ENCODE data around the gene RMDN2.

RMDN2 gene

GRCh38 chr2:37925063-37925897 lies at the start of gene RMDN2:
Gene RMDN2, plus strand, starts transcription at chr2:37925287. Its CDS starts 3,991 bp downstream, at chr2:37929278.
- peak; percentile 94 for DNase-seq (ENCODE audit: low spot score)

DNA sequence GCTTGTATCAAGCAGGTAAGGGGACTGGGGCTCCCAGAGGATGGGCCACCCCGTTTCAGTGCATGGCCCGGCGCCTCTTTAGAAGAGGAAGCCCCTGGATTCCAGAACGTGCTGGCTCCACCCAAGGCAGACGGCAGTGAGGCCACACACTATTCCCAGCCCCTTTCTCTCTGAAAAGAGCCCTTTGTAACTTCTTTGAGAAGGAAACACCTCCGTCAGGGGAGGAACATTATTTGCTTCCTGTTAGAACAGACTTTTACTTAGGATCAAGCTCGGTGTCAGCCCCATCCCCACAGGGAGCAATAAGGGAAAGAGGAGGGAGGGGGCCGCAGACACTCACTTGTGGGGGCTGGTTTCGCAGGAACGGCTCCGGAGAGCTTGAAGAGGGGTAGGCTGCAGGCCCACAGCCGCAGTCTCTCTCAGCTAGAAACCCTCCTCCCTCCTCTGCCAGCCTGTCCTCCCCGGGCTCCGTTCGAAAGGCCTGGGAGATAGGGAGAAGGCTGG lies 49.6 kb upstream of the RMDN2 start:
- DNase-seq (ENCODE audit: low spot score), result no peak

- no peak for DNase-seq (ENCODE audit: low spot score)
Observed at GRCh38 chr2:37876227-37876626, 48.9 kb upstream of the RMDN2 start.

GRCh38 chr2:37877457-37878315 lies 47.4 kb upstream of the RMDN2 start:
- DNase-seq (ENCODE audit: low spot score), result peak; percentile 74

DNA sequence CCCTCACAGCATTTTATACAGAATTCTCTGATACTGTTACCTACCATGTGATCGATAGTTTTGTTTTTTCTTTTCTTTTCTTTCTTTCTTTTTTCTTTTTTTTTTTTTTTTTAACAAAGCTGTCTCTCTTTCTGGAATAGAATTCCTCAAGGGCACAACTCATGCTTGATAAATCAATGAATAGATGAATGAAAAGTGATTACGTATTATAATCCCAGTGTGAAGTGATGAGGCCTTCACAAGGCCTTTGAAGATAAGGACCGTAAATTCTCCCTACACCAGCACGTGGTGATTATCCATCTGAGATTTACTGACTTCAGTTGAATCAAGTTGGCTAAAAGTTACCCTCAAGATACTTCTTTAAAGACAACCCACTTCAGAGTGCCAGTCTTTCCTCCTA lies 46.6 kb upstream of the RMDN2 start:
- DNase-seq (ENCODE audit: low spot score), result no peak

DNA sequence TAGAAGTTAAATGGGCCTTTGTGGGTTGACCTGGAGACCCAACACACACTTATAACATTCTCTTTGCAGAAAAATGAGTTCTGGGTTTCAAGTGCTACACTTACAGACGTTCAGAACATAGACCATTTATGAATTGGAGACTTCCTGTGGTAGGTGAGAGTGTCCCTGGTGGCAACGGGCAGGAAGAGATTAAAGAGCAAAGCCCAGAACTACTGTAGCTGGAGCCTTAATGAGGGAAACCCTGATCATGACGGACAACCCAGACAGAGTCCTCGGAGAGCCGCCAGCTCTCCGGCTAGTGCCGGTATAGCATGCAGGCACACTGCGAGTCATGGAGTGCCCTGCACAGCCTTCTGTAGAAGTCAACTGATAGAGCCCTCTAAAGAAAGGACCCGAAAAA lies 44.5 kb upstream of the RMDN2 start:
- no peak for DNase-seq (ENCODE audit: low spot score)

- DNase-seq (ENCODE audit: low spot score), result no peak
Observed at GRCh38 chr2:37881397-37881796, 43.7 kb upstream of the RMDN2 start.

GRCh38 chr2:37882036-37882435 lies 43.1 kb upstream of the RMDN2 start:
- DNase-seq (ENCODE audit: low spot score), result no peak

- DNase-seq (ENCODE audit: low spot score), result no peak
Observed at GRCh38 chr2:37883518-37883917, 41.6 kb upstream of the RMDN2 start.

DNA sequence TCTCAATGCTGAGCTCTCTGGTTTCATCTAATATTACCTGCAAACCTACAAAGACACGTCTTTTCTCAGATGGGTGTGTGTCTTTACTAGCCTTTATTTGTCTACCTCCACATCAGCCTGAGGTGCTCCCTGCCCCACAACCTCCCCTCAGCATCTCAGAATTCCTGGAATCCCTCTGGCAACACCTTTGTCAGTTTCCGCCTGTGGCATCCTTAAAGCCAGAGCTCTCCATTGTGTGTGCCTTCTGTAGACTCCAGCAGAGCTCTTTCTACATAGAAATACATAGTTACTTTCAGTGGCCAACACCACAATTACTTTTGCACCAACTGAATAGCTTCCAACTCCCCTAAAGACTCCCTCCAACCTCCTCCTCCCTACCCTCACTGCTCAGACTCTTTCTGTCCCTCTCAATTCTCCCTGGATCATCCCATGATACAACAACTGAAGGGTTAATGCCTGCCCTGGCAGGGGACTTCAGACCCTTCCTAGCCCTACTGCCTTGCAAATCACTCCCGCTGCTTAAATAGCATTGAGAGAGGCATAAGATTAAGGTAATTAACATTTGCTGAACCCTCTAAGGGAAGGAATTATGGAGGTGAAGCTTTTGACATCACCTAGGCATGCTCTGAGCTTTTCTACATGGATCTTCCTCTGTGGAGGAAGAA lies 39.6 kb upstream of the RMDN2 start:
- DNase-seq (ENCODE audit: low spot score), result no peak

- DNase-seq (ENCODE audit: low spot score), result peak; percentile 87
Observed at GRCh38 chr2:37886745-37887144, 38.3 kb upstream of the RMDN2 start.

- no peak for DNase-seq (ENCODE audit: low spot score)
Observed at GRCh38 chr2:37887286-37887685, 37.8 kb upstream of the RMDN2 start.

- peak; percentile 82 for DNase-seq (ENCODE audit: low spot score)
Observed at GRCh38 chr2:37890893-37891495, 34.1 kb upstream of the RMDN2 start.

GRCh38 chr2:37891846-37892435 lies 33.1 kb upstream of the RMDN2 start:
- DNase-seq (ENCODE audit: low spot score), result no peak

- no peak for DNase-seq (ENCODE audit: low spot score)
Observed at GRCh38 chr2:37892436-37893114, 32.5 kb upstream of the RMDN2 start.

DNA sequence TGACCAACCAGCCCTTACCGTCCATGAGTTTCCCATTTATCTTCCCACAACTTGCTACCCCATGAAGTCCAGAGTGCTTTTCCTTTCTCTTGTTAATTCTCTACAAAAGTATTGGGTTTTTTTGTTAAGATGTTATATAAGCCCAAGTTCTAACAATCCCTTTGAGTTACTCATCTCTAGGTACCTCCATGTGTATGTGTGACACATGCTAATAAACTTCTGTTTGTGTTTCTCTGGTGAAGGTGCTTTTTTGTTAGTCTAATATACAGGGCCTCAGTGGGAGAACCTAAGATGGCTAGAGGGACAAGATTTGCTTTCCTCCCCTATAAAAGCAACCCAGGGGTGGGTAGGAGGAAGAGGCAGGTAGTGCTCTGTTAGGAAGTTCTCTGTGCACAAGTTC lies 31.8 kb upstream of the RMDN2 start:
- no peak for DNase-seq (ENCODE audit: low spot score)

- no peak for DNase-seq (ENCODE audit: low spot score)
Observed at GRCh38 chr2:37894047-37894446, 31.0 kb upstream of the RMDN2 start.

DNA sequence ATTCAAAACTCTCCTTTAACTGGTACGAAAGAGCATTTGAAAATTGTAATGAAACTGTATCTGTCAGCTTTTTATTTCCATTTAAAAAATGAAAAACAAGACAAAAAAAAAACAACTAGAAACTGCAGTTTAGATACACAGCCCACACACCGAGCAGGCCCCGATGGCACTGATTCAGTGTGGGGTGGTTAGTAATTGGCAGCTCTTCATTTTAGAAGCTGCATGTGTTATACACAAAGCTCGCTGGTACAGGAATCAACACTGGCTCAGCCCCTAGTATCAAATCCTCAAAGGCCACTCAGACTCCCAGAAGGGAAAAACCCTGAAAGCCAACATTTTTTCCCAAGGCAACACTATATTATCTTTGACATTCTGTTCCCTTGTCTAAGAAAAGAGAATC lies 30.5 kb upstream of the RMDN2 start:
- peak; percentile 61 for DNase-seq (ENCODE audit: low spot score)

GRCh38 chr2:37895140-37895539 lies 29.9 kb upstream of the RMDN2 start:
- DNase-seq (ENCODE audit: low spot score), result no peak

- no peak for DNase-seq (ENCODE audit: low spot score)
Observed at GRCh38 chr2:37896319-37896718, 28.8 kb upstream of the RMDN2 start.

- no peak for DNase-seq (ENCODE audit: low spot score)
Observed at GRCh38 chr2:37897511-37897910, 27.6 kb upstream of the RMDN2 start.

Data from GM03348 (cell line).